GM12878 (cell line): ENCODE data around the gene DHDDS. TPM values are rescaled to one million over a fixed set of nuclear protein-coding genes. Genes with fewer than 3 reads are reported as not detected.

Experiments used
- ATAC-seq: fragments of 200-7000 bp; cut with Tn5 transposase; 3 replicates; pipeline ENCODE4 v1.9.1; 2020; ENCODE audit warnings: mild to moderate bottlenecking, moderate library complexity
- BruUV-seq: library from RNA; stranded (reverse); fragments of 400-500 nt; replicated peaks from 2 replicates; lab custom pipeline; 2021; lab: Mats Ljungman, UMichigan
- CTCF ChIA-PET: fragments of 300-600 bp; sonication (Branson Sonifier 250); formaldehyde crosslinking; extraction: SDS; loops from one replicate; lab custom pipeline; 2021; ENCODE audit warnings: inconsistent platforms; lab: Yijun Ruan, JAX
- POLR2A ChIA-PET: fragments of 350-600 bp; formaldehyde crosslinking; extraction: SDS; loops from one replicate; lab custom pipeline; 2021; ENCODE audit warnings: inconsistent platforms; lab: Charles Lee
- RAD21 ChIA-PET: fragments of 300-600 bp; sonication (Branson Sonifier 250); formaldehyde crosslinking; loops from one replicate; lab custom pipeline; 2023; ENCODE audit warnings: antibody characterized with exemption; ENCODE audit not compliant: unreplicated experiment; lab: Charles Lee
- SMC1A ChIA-PET: fragments of 300-600 bp; sonication (Branson Sonifier 250); formaldehyde crosslinking; loops from one replicate; lab custom pipeline; 2023; ENCODE audit not compliant: unreplicated experiment, uncharacterized antibody; lab: Charles Lee
- DNase-seq: peaks from one replicate; pipeline ENCODE4 v3.0.0-alpha.2; 2011; ENCODE audit warnings: low read depth, low spot score
- FAIRE-seq: peaks from 3 replicates; lab custom pipeline; 2011; peaks lifted over from hg19 to GRCh38; lab: Jason Lieb, UNC
- H2AFZ ChIP-seq: 2 replicates; pipeline ENCODE4 v1.6.0; 2011; ENCODE audit warnings: low read depth, low read length, control low read depth; ENCODE audit not compliant: control insufficient read depth
- H3K27ac ChIP-seq: 2 replicates; pipeline ENCODE4 v1.5.1; 2011; ENCODE audit warnings: control low read depth; ENCODE audit not compliant: control insufficient read depth, insufficient read depth
- H3K27me3 ChIP-seq, 2 experiments: replicated peaks in 1 of 2; 2 replicates each; pipeline versions ENCODE4 v1.6.0 to v1.6.1; 2011; ENCODE audit warnings: low read length in 1 of 2; ENCODE audit not compliant: control insufficient read depth in 2 of 2, insufficient read depth in 2 of 2
- H3K36me3 ChIP-seq, 2 experiments: 2 replicates each; pipeline ENCODE4 v1.5.1; 2011; ENCODE audit warnings: low read length in 1 of 2; ENCODE audit not compliant: control insufficient read depth in 2 of 2, insufficient read depth in 2 of 2
- H3K4me1 ChIP-seq: 2 replicates; pipeline ENCODE4 v1.6.1; 2011; ENCODE audit warnings: mild to moderate bottlenecking, low read length, moderate library complexity, mixed read lengths; ENCODE audit not compliant: control insufficient read depth, insufficient read depth
- H3K4me2 ChIP-seq: 2 replicates; pipeline ENCODE4 v1.6.0; 2011; ENCODE audit warnings: control low read depth; ENCODE audit not compliant: control insufficient read depth, insufficient read depth
- H3K4me3 ChIP-seq: fragments of 200-600 bp; sonication (generic); 2 replicates; pipeline ENCODE4 v1.5.1; 2016
- H3K79me2 ChIP-seq: 2 replicates; pipeline ENCODE4 v1.6.0; 2011; ENCODE audit warnings: low read length; ENCODE audit not compliant: control insufficient read depth, insufficient read depth
- H3K9ac ChIP-seq: 2 replicates; pipeline ENCODE4 v1.8.0; 2011; ENCODE audit warnings: low read length, control low read depth, mixed read lengths; ENCODE audit not compliant: control insufficient read depth, insufficient read depth
- H3K9me3 ChIP-seq: replicated peaks from 3 replicates; pipeline ENCODE4 v1.5.1; 2011; ENCODE audit warnings: mild to moderate bottlenecking, low read length; ENCODE audit not compliant: control insufficient read depth, insufficient read depth
- H4K20me1 ChIP-seq: 2 replicates; pipeline ENCODE4 v1.6.0; 2011; ENCODE audit not compliant: control insufficient read depth, insufficient read depth
- BCL11A ChIP-seq: IDR thresholded peaks from 2 replicates; pipeline ENCODE4 v1.6.1; 2011; ENCODE audit warnings: low read depth, low read length
- CREB1 ChIP-seq: IDR thresholded peaks from 2 replicates; pipeline ENCODE4 v1.6.1; 2012; ENCODE audit warnings: low read depth, mild to moderate bottlenecking, inconsistent platforms
- DPF2 ChIP-seq: fragments of 450-650 bp; IDR thresholded peaks from 2 replicates; pipeline ENCODE4 v1.6.1; 2017; ENCODE audit warnings: mild to moderate bottlenecking
- EZH2 ChIP-seq: IDR thresholded peaks from 2 replicates; pipeline ENCODE4 v1.6.1; 2012; ENCODE audit warnings: low read depth, mild to moderate bottlenecking, control low read depth, inconsistent platforms, low read length, borderline replicate concordance; ENCODE audit not compliant: control insufficient read depth
- IRF5 ChIP-seq: fragments of 450-650 bp; IDR thresholded peaks from 2 replicates; pipeline ENCODE4 v1.6.1; 2017; ENCODE audit warnings: borderline replicate concordance
- MXI1 ChIP-seq: fragments of 150-350 bp; IDR thresholded peaks from 2 replicates; pipeline ENCODE4 v1.6.1; 2011; ENCODE audit warnings: low read depth, mild to moderate bottlenecking, inconsistent platforms, low read length, improper control_type of control experiment
- MYC ChIP-seq: IDR thresholded peaks from 2 replicates; pipeline ENCODE4 v1.6.1; 2011; ENCODE audit warnings: mild to moderate bottlenecking, low read length, moderate library complexity, inconsistent platforms; ENCODE audit not compliant: insufficient read depth, insufficient replicate concordance, insufficient read length, severe bottlenecking
- NR2C1 ChIP-seq: fragments of 450-650 bp; IDR thresholded peaks from 2 replicates; pipeline ENCODE4 v1.6.1; 2017; ENCODE audit warnings: antibody characterized with exemption, mild to moderate bottlenecking, moderate library complexity
- ZSCAN29 ChIP-seq: fragments of 450-650 bp; IDR thresholded peaks from 2 replicates; pipeline ENCODE4 v1.6.1; 2017; ENCODE audit warnings: mild to moderate bottlenecking, moderate library complexity
- WGBS: methylation state at CpG from one replicate; pipeline ENCODE4 v1.1.6; 2016; ENCODE audit warnings: low lambda C conversion rate; ENCODE audit not compliant: insufficient replicate concordance, insufficient coverage; ENCODE audit errors: missing lambda C conversion rate; 5-methylcytosine and 5-hydroxymethylcytosine counted together
- in situ Hi-C: fragments of 300-500 bp; cut with MboI; formaldehyde crosslinking; loops from 9 replicates; pipeline ENCODE4 v1.14.3; 2018; ENCODE audit warnings: mixed read lengths
- intact Hi-C: fragments of 100-400 bp; cut with micrococcal nuclease; formaldehyde crosslinking; loops from one replicate; pipeline ENCODE4 v1.14.2; 2022; ENCODE audit not compliant: unreplicated experiment
- polyA plus RNA-seq, 11 experiments: library from polyadenylated mRNA; depleted of rRNA in 4 of 11; unstranded in 6 of 11; stranded (reverse) in 5 of 11; fragments of >200 nt; fragmentation: Nextera tagmentation in 4 of 11; fragmentation: Illumina TruSeq in 1 of 11; extraction: Ambion mirVana in 4 of 11; extraction: Trizol in 1 of 11; gene quantifications; 1 replicate in 1 of 11; 2 replicates in 10 of 11; pipeline versions ENCODE4 v1.2.1 to v1.2.3, GENCODE V29; 2011 to 2016; ENCODE audit warnings: inconsistent platforms in 2 of 11, missing spikeins in 2 of 11, low read depth in 1 of 11
- total RNA-seq, 4 experiments: library from RNA; depleted of rRNA in 3 of 4; stranded (reverse); fragments of >200 nt in 3 of 4; fragmentation: Illumina TruSeq in 1 of 4; extraction: Trizol in 1 of 4; gene quantifications; 2 replicates each; pipeline versions ENCODE4 v1.2.1 to v1.2.3, GENCODE V29; 2013 to 2021
- TF ChIP-seq, protein P1 (sequence below): fragments of 450-650 bp; IDR thresholded peaks from 2 replicates; pipeline ENCODE4 v1.6.1; 2017; ENCODE audit warnings: mild to moderate bottlenecking, low read depth, inconsistent platforms; ENCODE audit not compliant: poor library complexity, severe bottlenecking
- TF ChIP-seq, protein P2 (sequence below): fragments of 450-650 bp; IDR thresholded peaks from 2 replicates; pipeline ENCODE4 v1.6.1; 2018; ENCODE audit warnings: borderline replicate concordance, mild to moderate bottlenecking; ENCODE audit not compliant: partially characterized antibody

DHDDS gene
- total and polyA plus RNA-seq, 10 of the 15 experiments (the other 5 are each of a cell fraction or from before 2014, with no cell fraction given) = 22.7 to 47.5 (median 36.4) TPM

DNA sequence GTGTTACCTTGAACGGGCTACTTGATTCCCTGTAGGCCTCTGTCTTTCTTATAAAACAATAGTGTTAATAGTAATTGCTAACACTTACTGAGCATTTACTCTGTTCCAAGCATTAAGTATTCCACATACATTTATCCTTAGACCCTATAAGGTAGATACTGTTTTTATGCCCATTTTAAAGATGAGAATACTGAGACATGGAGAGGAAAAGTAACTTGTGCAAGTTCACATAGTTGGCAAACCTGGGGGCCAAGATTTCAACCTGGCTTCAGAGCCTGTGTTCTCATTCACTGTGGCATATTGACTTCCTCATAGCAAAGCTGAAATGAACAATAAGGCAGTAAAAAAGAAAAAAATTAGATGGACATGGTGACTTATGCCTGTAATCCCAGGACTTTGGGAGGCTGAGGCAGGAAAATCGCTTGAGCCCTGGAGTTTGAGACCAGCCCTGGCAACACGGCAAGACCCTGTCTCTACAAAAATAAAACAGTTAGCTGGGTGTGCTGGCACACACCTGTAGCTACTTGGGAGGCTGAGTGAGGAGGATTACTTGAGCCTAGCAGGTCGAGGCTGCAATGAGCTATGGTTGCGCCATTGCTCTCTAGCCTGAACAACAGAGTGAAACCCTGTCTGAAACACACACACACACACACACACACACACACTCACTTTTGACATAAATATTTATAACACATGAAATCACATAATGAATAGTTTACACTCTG, 20.5 kb downstream of the DHDDS start:
- H4K20me1 ChIP-seq = no peaks in the 10 kb centered on the region
- DNase-seq = no peak
- 97% methylated on average over 5 of the region's 5 CpGs for WGBS
- TF ChIP-seq CREB1 = no peak
- no peak for TF ChIP-seq EZH2
- no peak for TF ChIP-seq MXI1
- TF ChIP-seq IRF5 = no peak
- TF ChIP-seq, protein P1, sequence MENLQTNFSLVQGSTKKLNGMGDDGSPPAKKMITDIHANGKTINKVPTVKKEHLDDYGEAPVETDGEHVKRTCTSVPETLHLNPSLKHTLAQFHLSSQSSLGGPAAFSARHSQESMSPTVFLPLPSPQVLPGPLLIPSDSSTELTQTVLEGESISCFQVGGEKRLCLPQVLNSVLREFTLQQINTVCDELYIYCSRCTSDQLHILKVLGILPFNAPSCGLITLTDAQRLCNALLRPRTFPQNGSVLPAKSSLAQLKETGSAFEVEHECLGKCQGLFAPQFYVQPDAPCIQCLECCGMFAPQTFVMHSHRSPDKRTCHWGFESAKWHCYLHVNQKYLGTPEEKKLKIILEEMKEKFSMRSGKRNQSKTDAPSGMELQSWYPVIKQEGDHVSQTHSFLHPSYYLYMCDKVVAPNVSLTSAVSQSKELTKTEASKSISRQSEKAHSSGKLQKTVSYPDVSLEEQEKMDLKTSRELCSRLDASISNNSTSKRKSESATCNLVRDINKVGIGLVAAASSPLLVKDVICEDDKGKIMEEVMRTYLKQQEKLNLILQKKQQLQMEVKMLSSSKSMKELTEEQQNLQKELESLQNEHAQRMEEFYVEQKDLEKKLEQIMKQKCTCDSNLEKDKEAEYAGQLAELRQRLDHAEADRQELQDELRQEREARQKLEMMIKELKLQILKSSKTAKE = no peak
- TF ChIP-seq DPF2 = no peak
- TF ChIP-seq, protein P2, sequence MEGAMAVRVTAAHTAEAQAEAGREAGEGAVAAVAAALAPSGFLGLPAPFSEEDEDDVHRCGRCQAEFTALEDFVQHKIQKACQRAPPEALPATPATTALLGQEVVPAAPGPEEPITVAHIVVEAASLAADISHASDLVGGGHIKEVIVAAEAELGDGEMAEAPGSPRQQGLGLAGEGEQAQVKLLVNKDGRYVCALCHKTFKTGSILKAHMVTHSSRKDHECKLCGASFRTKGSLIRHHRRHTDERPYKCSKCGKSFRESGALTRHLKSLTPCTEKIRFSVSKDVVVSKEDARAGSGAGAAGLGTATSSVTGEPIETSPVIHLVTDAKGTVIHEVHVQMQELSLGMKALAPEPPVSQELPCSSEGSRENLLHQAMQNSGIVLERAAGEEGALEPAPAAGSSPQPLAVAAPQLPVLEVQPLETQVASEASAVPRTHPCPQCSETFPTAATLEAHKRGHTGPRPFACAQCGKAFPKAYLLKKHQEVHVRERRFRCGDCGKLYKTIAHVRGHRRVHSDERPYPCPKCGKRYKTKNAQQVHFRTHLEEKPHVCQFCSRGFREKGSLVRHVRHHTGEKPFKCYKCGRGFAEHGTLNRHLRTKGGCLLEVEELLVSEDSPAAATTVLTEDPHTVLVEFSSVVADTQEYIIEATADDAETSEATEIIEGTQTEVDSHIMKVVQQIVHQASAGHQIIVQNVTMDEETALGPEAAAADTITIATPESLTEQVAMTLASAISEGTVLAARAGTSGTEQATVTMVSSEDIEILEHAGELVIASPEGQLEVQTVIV = no peak
- TF ChIP-seq MYC = no peak
- no peak for TF ChIP-seq ZSCAN29
- TF ChIP-seq NR2C1 = no peak
- TF ChIP-seq BCL11A = no peak
- TF ChIP-seq, all 136 proteins: peak for 0
- POLR2A ChIA-PET = interaction anchor here (0.6 kb wide), 1 partner anchor 1499 kb away, joined by 3 read pairs; no protein-coding TSS in a partner anchor
- Histone ChIP-seq H3K27ac (no peak overlapping the region), H3K9ac (no peak overlapping the region), H3K27me3 (no peaks in the 10 kb centered on the region), H3K4me2 (no peak overlapping the region), H3K4me1 (no peaks in the 10 kb centered on the region), H3K9me3 (no peaks in the 10 kb centered on the region), H3K79me2 (no peaks in the 10 kb centered on the region), H3K36me3 (peaks cover 0 to 7% of the 10 kb centered on the region in 2 experiments; a peak in 3 of 4 replicates), H2AFZ (no peak overlapping the region), H3K4me3 (no peak overlapping the region)
- no TSS peak for BruUV-seq
- no peak for FAIRE-seq
- intact Hi-C loops (no loop called here), in situ Hi-C loops (no loop called here)
- CTCF ChIA-PET = interaction anchor here (0.6 kb wide), 1 partner anchor 1147 kb away, joined by 5 read pairs; no protein-coding TSS in a partner anchor
- RAD21 ChIA-PET = no interaction called here
- no peak for ATAC-seq
- SMC1A ChIA-PET = no interaction called here
